Choroid plexus epithelial cell (primary cell): Measurements from ENCODE around the gene ZNF532.

Source experiments
- DNase-seq: peaks from one replicate; pipeline ENCODE4 v3.0.0-alpha.2; 2010; ENCODE audit warnings: low read depth
- H3K4me3 ChIP-seq: 2 replicates; pipeline ENCODE4 v1.5.1; 2011; ENCODE audit warnings: low read depth, mild to moderate bottlenecking, control low read depth, low read length, moderate library complexity
- CTCF ChIP-seq: conservative IDR thresholded peaks from 2 replicates; pipeline ENCODE4 v1.5.1; 2011; ENCODE audit warnings: low read depth, mild to moderate bottlenecking, control low read depth, inconsistent platforms, low read length, moderate library complexity

Gene ZNF532

GRCh38 chr18:58937887-58938267, 73.2 kb downstream of the ZNF532 start:
- no peak overlapping the region for H3K4me3 ChIP-seq
- no peak for TF ChIP-seq CTCF
- DNase-seq = peak; percentile 21

GRCh38 chr18:58941426-58942099, 76.9 kb downstream of the ZNF532 start:
- H3K4me3 ChIP-seq = no peak overlapping the region

GRCh38 chr18:58943896-58944295, 79.2 kb downstream of the ZNF532 start:
- TF ChIP-seq CTCF = no peak
- H3K4me3 ChIP-seq = no peak overlapping the region
- no peak for DNase-seq

More at GRCh38 chr18:58941426-58942099, 76.9 kb downstream of the ZNF532 start:
- no peak for TF ChIP-seq CTCF
- no peak for DNase-seq

- TF ChIP-seq CTCF = no peak
- DNase-seq = no peak
- H3K4me3 ChIP-seq = no peak overlapping the region
These were observed 82.6 kb downstream of the ZNF532 start for GRCh38 chr18:58947136-58947732.

GRCh38 chr18:58949031-58949430, 84.4 kb downstream of the ZNF532 start:
- no peak for DNase-seq
- H3K4me3 ChIP-seq = no peak overlapping the region
- TF ChIP-seq CTCF = no peak

GRCh38 chr18:58951986-58952702, 87.5 kb downstream of the ZNF532 start:
- no peak overlapping the region for H3K4me3 ChIP-seq
- TF ChIP-seq CTCF = no peak
- no peak for DNase-seq
